Endothelial cell of umbilical vein (primary cell): ENCODE results near the gene MKLN1. TPM values are rescaled to one million over a fixed set of nuclear protein-coding genes. Genes with fewer than 3 reads are reported as not detected.

Experiments
- BruUV-seq: library from RNA; stranded (reverse); fragments of 400-500 nt; replicated peaks from 2 replicates; lab custom pipeline; 2021; lab: Mats Ljungman, UMichigan
- CTCF ChIA-PET: fragments of 300-600, 350-600 bp; sonication (Branson Sonifier 250); formaldehyde crosslinking; loops from one replicate; lab custom pipeline; 2021; ENCODE audit warnings: antibody characterized with exemption, inconsistent platforms; lab: Charles Lee
- POLR2A ChIA-PET: fragments of 300-600, 350-600 bp; sonication (Branson Sonifier 250); formaldehyde crosslinking; loops from one replicate; lab custom pipeline; 2021; ENCODE audit warnings: antibody characterized with exemption, inconsistent platforms; lab: Charles Lee
- DNase-seq: peaks from one replicate; pipeline ENCODE4 v3.0.0-alpha.2; 2011; ENCODE audit warnings: low read depth, low spot score
- FAIRE-seq: peaks from 2 replicates; lab custom pipeline; 2011; peaks lifted over from hg19 to GRCh38; lab: Jason Lieb, UNC
- H2AFZ ChIP-seq: 2 replicates; pipeline ENCODE4 v1.6.0; 2012; ENCODE audit warnings: low read depth, low read length, control low read depth, inconsistent platforms
- H3K27ac ChIP-seq: 2 replicates; pipeline ENCODE4 v1.5.1; 2011; ENCODE audit warnings: low read depth, mild to moderate bottlenecking, control low read depth, low read length, moderate library complexity; ENCODE audit not compliant: insufficient read depth
- H3K27me3 ChIP-seq, 2 experiments: 2 replicates each; pipeline versions ENCODE4 v1.6.0 to v1.6.1; 2011; ENCODE audit warnings: low read length in 2 of 2, mixed read lengths in 1 of 2; ENCODE audit not compliant: control insufficient read depth in 2 of 2, insufficient read depth in 2 of 2
- H3K36me3 ChIP-seq, 2 experiments: 2 replicates in 1 of 2; 3 replicates in 1 of 2; pipeline ENCODE4 v1.5.1; 2011; ENCODE audit warnings: low read length in 2 of 2, mild to moderate bottlenecking in 1 of 2, moderate library complexity in 1 of 2; ENCODE audit not compliant: control insufficient read depth in 2 of 2, insufficient read depth in 2 of 2; ENCODE audit errors: extremely low read depth in 1 of 2
- H3K4me1 ChIP-seq: 3 replicates; pipeline ENCODE4 v1.5.1; 2011; ENCODE audit warnings: mild to moderate bottlenecking, low read length; ENCODE audit not compliant: control insufficient read depth, insufficient read depth; ENCODE audit errors: extremely low read depth
- H3K4me2 ChIP-seq: 2 replicates; pipeline ENCODE4 v1.6.1; 2011; ENCODE audit warnings: low read length, control low read depth, mixed read lengths; ENCODE audit not compliant: insufficient read depth
- H3K4me3 ChIP-seq, 3 experiments: fragments of 200-600 bp in 1 of 3; sonication (generic), shearing (Covaris generic) in 1 of 3; replicated peaks in 1 of 3; 2 replicates each; pipeline ENCODE4 v1.5.1; 2011 to 2016; ENCODE audit warnings: control low read depth in 3 of 3, low read length in 3 of 3, mild to moderate bottlenecking in 2 of 3, inconsistent platforms in 1 of 3, low read depth in 1 of 3, moderate library complexity in 1 of 3; ENCODE audit not compliant: insufficient read depth in 1 of 3
- H3K79me2 ChIP-seq: 2 replicates; pipeline ENCODE4 v1.6.0; 2012; ENCODE audit warnings: low read length, inconsistent platforms; ENCODE audit not compliant: control insufficient read depth, insufficient read depth
- H3K9ac ChIP-seq: replicated peaks from 2 replicates; pipeline ENCODE3; 2011; ENCODE audit warnings: low read length, control low read depth; ENCODE audit not compliant: insufficient read depth; ENCODE audit errors: extremely low read depth
- H3K9me1 ChIP-seq: replicated peaks from 3 replicates; pipeline ENCODE4 v1.6.0; 2011; ENCODE audit warnings: mild to moderate bottlenecking, low read length; ENCODE audit not compliant: control insufficient read depth, insufficient read depth; ENCODE audit errors: extremely low read depth
- H3K9me3 ChIP-seq: replicated peaks from 2 replicates; pipeline ENCODE4 v1.5.1; 2012; ENCODE audit warnings: low read length, inconsistent platforms; ENCODE audit not compliant: control insufficient read depth, insufficient read depth
- H4K20me1 ChIP-seq: replicated peaks from 2 replicates; pipeline ENCODE3; 2011; ENCODE audit warnings: mild to moderate bottlenecking, low read length; ENCODE audit not compliant: control insufficient read depth, insufficient read depth; ENCODE audit errors: extremely low read depth
- CTCF ChIP-seq, 2 donors: IDR thresholded peaks; 1 replicate in 1 of 2; 2 replicates in 1 of 2; pipeline ENCODE4 v1.5.1; 2011; ENCODE audit warnings: low read length in 2 of 2, mild to moderate bottlenecking in 2 of 2, moderate library complexity in 2 of 2, control low read depth in 1 of 2, inconsistent platforms in 1 of 2, low read depth in 1 of 2; ENCODE audit not compliant: insufficient read depth in 1 of 2; ENCODE audit errors: extremely low read depth in 1 of 2
- EZH2 ChIP-seq: IDR thresholded peaks from 2 replicates; pipeline ENCODE4 v1.6.1; 2012; ENCODE audit warnings: borderline replicate concordance, low read depth, mild to moderate bottlenecking, moderate library complexity, low read length, inconsistent platforms; ENCODE audit not compliant: severe bottlenecking
- FOS ChIP-seq: IDR thresholded peaks from 2 replicates; pipeline ENCODE4 v1.6.1; 2011; ENCODE audit warnings: mild to moderate bottlenecking, low read length, moderate library complexity, borderline replicate concordance; ENCODE audit not compliant: insufficient read depth
- GATA2 ChIP-seq: IDR thresholded peaks from 2 replicates; pipeline ENCODE4 v1.7.0; 2011; ENCODE audit warnings: low read depth, mild to moderate bottlenecking, moderate library complexity, mixed read lengths, low read length; ENCODE audit not compliant: insufficient read length, insufficient read depth
- JUN ChIP-seq: IDR thresholded peaks from 2 replicates; pipeline ENCODE4 v1.6.1; 2011; ENCODE audit warnings: borderline replicate concordance, low read depth; ENCODE audit not compliant: insufficient read length, insufficient read depth
- MAX ChIP-seq: IDR thresholded peaks from 2 replicates; pipeline ENCODE4 v1.6.1; 2011; ENCODE audit not compliant: insufficient read depth, insufficient read length
- MYC ChIP-seq: IDR thresholded peaks from one replicate; pipeline ENCODE4 v1.6.1; 2011; ENCODE audit warnings: mild to moderate bottlenecking, low read depth, low read length
- POLR2A ChIP-seq: IDR thresholded peaks from 2 replicates; pipeline ENCODE4 v1.6.1; 2012; ENCODE audit warnings: low read depth, mild to moderate bottlenecking, control low read depth, low read length
- POLR2AphosphoS5 ChIP-seq: IDR thresholded peaks from 2 replicates; pipeline ENCODE4 v1.6.1; 2012; ENCODE audit warnings: low read depth, mild to moderate bottlenecking, control low read depth, low read length, moderate library complexity; ENCODE audit not compliant: insufficient read depth
- dilution Hi-C: fragments of 300-500 bp; cut with MboI; formaldehyde crosslinking; loops from one replicate; pipeline ENCODE4 v1.15.0; 2019; ENCODE audit warnings: low sequenced_read_pairs; ENCODE audit not compliant: extremely low pct_ligation_motif_present
- intact Hi-C: fragments of 100-400 bp; cut with micrococcal nuclease; formaldehyde crosslinking; loops from one replicate; pipeline ENCODE4 v1.10.0; 2022
- polyA plus RNA-seq, 4 experiments: library from polyadenylated mRNA; depleted of rRNA in 3 of 4; stranded (reverse) in 3 of 4; unstranded in 1 of 4; fragments of >200 nt; gene quantifications; 2 replicates each; pipeline versions ENCODE4 v1.2.1 to v1.2.3, GENCODE V29; 2011 to 2012; ENCODE audit warnings: missing spikeins in 1 of 4
- total RNA-seq: library from RNA; stranded (reverse); gene quantifications from 2 replicates; pipeline ENCODE4 v1.2.3, GENCODE V29; 2021

The MKLN1 gene
- total and polyA plus RNA-seq, 2 donors (not counting 3 experiments of a cell fraction or from before 2014, with no cell fraction given), result 12.2 to 32.1 TPM

- DNase-seq (no peak), FAIRE-seq (no peak)
- TF ChIP-seq JUN, result no peak
- TF ChIP-seq POLR2AphosphoS5, result no peak
- no peak for TF ChIP-seq MAX
- no peak for TF ChIP-seq MYC
- no peak for TF ChIP-seq GATA2
- no peak for TF ChIP-seq POLR2A
- Histone ChIP-seq H3K27me3 (peaks cover 0 to 2% of the 10 kb centered on the region in 2 experiments), H3K9me1 (no peaks in the 10 kb centered on the region), H3K9ac (no peak overlapping the region), H3K36me3 (no peaks in the 10 kb centered on the region), H3K4me3 (no peak overlapping the region), H3K9me3 (no peaks in the 10 kb centered on the region), H3K79me2 (no peaks in the 10 kb centered on the region), H3K4me1 (no peaks in the 10 kb centered on the region), H4K20me1 (no peaks in the 10 kb centered on the region), H2AFZ (no peak overlapping the region), H3K27ac (no peak overlapping the region), H3K4me2 (no peak overlapping the region)
- dilution Hi-C loops, result no loop called here
- no TSS peak for BruUV-seq
- POLR2A ChIA-PET, result interaction anchor here (0.6 kb wide), 1 partner anchor 14 kb away, joined by 4 read pairs; no protein-coding TSS in a partner anchor
- intact Hi-C loops, result no loop called here
- CTCF ChIA-PET, result no interaction called here
These were observed 38.6 kb upstream of the MKLN1 start for GRCh38 chr7:131289051-131289450.

- FAIRE-seq (no peak), DNase-seq (no peak)
- no peak overlapping the region for H3K9ac ChIP-seq
- H2AFZ ChIP-seq, result no peak overlapping the region
- H3K79me2 ChIP-seq, result no peaks in the 10 kb centered on the region
- TF ChIP-seq MAX (no peak), FOS (no peak), EZH2 (no peak), GATA2 (no peak), POLR2A (no peak), JUN (no peak), MYC (no peak), POLR2AphosphoS5 (no peak), CTCF (IDR thresholded peaks at IDR 0.05; ENCODE audit: extremely low read depth in 1 of 2, insufficient read depth in 1 of 2, low read depth in 1 of 2, low read length in 2 of 2) (no peak)
- ChIA-PET CTCF (interaction anchor here (1.0 to 1.5 kb wide), 3 partner anchors 10 to 103 kb away, joined by 3 to 9 read pairs (median 3); no protein-coding TSS in a partner anchor), POLR2A (interaction anchor here (0.6 kb wide), 1 partner anchor 191 kb away, joined by 3 read pairs; no protein-coding TSS in a partner anchor)
- H3K9me1 ChIP-seq, result no peaks in the 10 kb centered on the region
- H3K4me1 ChIP-seq, result no peaks in the 10 kb centered on the region
- H4K20me1 ChIP-seq, result no peaks in the 10 kb centered on the region
- no TSS peak for BruUV-seq
- dilution Hi-C loops (no loop called here), intact Hi-C loops (no loop called here)
- no peak overlapping the region for H3K4me2 ChIP-seq
- no peak overlapping the region for H3K4me3 ChIP-seq
- no peaks in the 10 kb centered on the region for H3K27me3 ChIP-seq
- H3K9me3 ChIP-seq, result no peaks in the 10 kb centered on the region
- H3K36me3 ChIP-seq, result no peaks in the 10 kb centered on the region
- no peak overlapping the region for H3K27ac ChIP-seq
These were observed 35.4 kb upstream of the MKLN1 start for GRCh38 chr7:131292141-131292905.
